HG03045 (cell line): ENCODE measurements around the gene PKN2.

ENCODE experiments used
- ATAC-seq: cut with Tn5 transposase; IDR thresholded peaks from one replicate; pipeline ENCODE4 v1.9.1; 2021; ENCODE audit warnings: mild to moderate bottlenecking, moderate library complexity; ENCODE audit not compliant: unreplicated experiment

The PKN2 gene

DNA sequence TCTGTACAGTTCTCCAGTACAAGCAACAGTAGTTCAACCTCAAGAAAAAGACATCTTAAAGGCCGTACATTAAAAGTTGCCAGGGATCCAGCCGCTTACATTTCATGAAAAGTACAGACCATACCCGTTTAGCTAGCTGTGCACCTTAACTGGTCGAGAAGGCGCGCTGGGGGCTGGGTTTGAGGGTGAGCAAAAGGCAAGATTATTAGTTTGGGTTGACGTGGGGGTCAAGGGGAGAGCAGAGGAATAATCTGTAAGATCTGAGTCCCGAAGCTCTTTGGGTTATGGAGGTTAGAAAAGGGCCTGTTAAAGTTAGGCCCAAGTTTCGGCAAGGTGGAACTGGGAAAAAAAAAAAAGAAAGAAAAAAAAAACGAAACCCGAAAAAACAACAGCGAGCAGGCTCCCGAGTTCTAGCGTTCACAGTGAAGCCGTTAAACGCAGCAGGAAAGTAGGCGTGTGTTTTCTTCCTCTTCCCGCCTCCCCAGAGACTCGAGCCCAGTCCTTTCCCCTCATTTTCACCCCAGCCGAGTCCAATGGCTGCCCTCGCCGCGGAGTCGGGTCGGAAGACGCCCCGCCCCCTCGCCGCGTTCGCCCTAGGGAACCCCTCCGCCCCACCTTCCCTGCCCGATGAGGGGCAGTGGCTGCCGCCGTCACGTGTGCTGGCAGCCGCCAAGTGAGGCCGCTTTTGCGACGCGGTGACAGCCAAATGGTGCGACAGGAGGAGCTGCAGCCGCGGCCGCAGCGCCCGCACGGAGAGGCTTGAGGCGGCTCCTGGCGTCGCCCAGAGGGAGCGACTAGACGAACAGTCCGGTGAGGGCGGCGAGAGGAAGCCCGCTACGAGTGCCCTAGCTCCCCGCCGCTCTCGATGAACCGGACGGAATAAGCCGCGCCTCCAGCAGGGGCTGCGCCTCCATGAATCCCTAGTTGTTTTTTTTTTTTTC lies at the start of gene PKN2:
PKN2 (plus strand) TSS at position 733 of the 941 bp plus-strand sequence. CDS start 308 bp downstream, outside the sequence.
- ATAC-seq: peak; percentile 90

DNA sequence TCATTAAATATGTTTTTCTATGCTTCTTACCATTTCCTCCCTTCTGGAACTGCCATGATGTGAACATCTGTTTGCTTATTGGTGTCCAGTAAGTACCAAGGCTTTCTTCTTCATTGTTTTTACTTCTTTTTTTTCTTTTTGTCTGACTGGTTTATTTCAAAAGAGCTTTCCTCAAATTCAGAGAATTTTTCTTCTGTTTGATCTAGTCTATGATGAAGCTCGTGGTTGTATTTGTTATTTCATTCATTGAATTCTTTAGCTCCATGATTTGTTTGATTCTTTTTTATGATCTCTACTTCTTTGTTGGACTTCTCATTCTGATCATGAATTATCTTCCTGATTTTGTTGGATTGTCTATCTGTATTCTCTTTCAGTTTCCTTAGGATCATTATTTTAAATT lies 49.5 kb upstream of the PKN2 start:
- no peak for ATAC-seq

DNA sequence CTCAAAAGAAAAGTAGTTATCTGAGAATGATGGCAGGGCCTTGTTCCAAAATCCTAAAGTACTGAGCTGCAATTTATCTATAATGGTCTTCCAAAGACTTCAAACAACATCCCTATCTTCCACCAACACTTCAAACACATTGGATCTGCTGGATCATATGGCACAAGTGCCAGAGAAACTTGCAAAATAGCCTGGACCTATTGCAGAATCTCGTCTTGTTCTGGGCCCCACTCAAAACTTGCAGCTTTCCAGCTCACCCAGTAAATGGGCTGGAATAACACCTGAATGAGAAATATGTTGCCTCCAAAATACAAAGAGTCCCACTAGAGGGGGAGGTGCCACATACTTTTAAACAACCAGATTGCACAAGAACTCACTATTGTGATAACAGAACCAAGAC lies 44.0 kb upstream of the PKN2 start:
- ATAC-seq: no peak

DNA sequence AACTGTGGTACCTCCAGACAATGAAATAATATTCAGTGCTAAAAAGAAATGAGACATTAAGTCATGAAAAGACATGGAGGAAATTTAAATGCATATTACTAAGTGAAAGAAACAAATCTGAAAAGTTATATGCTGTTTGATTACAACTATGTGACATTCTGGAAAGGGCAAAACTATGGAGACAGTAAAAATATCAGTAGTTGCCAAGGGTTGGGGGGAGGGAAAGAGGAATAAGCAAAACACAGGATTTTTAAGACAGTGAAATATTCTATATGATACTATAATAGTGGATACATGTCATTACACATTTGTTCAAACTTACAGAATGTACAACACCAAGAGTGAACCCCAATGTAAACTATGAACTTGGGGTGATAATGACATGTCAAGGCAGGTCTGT lies 38.2 kb upstream of the PKN2 start:
- ATAC-seq: no peak

DNA sequence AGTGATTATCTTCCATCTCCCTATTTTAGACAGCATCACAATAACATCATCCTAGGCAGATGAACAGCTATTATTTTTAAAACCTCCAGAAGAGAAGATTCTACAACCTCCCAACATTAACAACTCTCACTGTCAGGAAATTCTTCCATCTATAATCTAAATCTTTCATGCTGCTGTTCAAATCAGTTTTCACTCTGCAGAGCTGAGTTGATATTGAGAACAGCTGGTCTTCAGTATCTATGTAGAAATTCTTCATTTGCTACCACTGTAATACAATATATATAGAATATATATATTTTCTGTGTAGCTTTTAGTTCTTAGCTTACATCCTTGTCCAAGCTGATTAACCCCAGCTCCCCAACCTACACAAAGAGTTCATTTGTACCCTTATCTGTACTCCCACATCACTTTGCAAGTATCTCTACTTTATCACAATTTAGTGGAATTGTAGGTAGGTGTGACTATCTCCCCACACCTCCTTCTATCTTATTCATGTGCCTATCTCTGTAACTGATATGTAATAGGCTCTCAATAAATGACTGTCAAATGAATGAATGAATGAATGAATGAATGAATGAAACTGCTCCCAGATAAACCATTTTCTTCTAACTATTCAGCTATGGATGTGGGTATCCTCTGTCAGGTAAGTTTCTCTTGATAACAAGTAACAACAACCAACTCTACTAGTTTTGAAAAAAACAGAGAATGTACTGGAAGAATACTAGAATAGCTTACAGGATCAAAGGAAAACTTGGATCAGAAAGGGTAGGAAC lies 37.4 kb upstream of the PKN2 start:
- ATAC-seq: no peak

DNA sequence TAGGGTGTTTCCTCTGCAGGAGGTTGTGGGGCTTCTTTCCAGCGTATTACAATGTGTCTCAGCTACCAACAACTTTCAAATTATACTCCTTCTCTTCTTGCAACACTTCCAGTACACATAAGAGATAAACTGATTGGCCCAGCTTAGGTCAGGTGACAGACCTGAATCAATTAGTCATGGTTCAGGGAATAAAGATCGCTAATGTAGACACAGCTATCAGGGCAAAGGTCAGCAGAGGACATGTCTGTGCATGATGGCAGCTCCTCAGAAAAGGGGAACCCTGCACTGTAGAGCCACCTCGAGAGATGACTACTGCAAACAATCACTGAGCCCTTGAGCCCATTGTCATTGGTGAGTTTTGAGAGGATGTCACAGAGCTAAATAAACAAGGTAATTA lies 36.8 kb upstream of the PKN2 start:
- ATAC-seq: no peak

DNA sequence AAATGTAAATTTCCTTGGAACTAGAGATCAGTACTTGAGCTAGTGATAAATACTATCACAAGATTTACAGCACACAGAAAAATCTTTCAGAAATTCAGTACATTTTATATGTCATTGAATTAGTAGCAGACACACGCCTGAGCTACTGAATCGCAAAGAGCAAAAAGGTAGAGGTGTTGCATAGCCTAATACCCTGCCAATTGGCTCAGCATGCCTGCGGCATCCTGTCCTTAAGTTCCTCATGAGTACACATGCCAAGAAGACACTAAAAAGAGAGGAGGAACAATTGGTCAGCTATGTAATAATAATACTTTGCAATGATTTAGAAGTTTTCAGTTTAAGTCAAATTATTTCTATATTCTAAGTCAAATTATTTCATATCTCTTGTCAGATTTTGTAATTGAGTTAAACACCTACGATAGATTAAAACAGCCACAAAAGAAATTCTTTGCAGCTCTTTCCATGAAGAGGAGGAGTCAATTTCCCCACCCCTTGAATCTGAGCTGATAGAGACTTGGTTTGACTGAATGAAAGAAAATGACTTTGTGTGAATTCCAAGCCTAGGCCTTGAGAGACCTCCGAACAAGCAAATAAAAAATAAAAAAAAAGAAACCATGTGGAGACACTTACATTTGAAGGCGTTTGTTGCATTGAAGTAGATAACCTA lies 36.2 kb upstream of the PKN2 start:
- no peak for ATAC-seq

DNA sequence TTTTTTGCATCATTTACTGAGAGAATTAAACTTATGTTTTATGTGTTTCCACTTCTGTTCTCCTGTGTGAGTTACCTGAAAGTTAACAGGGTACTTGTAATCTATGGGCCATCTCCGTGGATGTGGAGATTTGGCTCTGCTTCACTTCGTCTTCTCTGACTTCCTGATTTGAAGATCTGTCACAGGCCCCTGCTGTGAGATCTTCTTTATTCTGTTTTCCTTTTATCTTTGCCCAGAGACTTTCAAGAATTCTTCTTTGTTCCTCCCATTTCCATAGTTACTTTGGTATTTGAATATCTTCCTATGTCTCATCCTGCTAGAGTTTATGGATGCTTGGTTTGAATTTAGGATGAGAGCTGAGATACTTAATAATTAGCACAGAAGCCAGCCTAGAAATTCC lies 35.4 kb upstream of the PKN2 start:
- ATAC-seq: no peak

DNA sequence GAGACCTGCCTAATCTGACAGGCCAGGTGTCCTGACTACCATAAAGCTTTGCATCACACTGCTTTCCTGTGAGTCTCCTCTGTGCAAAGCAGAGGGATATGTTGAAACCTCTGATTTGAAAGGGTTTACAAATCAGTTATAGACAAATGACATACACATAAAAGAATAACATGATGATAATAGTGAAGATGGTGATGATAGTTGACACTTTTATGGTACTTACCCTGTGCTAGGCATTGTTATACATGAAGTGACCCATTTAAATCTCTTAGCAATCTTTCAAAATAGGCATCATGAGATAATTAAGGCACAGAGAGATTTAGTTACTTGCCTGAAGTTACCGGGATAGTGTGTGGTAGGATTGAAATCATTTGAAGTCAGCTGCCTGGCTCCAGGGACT lies 34.1 kb upstream of the PKN2 start:
- ATAC-seq: no peak

DNA sequence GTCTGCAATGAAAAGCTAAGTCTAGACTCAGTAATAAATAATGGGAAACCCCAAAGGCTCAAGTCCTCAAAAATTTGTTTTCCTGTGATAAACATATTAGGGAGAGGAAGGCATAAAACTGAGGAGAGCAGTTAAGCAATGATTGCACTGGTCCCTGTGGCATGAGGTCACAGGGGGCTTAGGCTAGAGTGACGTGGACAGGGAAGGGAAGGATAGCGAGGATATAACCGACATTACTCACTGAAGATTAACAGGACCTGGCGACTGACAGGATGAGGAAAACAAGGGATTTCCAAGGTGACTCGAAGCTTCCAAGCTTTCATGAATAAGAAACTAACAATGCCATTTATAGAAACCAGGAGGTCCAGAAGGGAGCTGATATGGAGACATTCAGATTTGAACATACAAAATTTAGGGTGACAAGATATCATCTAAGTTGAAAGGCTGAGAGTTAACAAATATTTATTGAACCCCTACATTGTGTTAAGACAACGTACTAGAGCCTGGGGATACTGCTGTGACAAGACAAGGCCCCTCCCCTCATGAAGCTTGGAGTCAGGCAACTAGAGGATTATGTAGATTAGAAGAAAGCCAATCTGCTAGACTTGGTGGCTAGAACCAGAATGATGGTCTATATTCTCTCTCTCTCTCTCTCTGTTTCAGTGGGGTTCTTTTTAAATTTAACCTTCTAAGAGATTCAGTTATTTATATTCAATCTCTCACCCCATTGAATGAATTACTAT lies 33.2 kb upstream of the PKN2 start:
- ATAC-seq: no peak

DNA sequence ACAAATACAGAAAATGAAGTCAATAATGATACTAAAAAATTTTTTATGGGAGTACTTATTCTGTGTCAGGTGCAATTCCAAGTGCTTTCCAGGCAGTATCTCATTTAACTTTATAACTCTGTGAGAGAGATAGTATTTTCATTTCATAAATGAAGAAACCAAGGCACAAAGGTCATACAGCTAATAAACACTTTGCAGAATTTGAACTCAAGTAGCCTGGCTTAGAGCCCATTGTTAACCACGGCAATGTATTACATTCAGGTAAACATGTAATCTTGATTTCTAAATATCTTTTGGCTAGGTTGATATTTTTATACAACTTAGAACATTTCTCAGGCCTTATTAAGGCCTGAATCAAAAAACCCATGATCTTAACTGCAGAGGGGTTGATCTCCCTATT lies 28.9 kb upstream of the PKN2 start:
- no peak for ATAC-seq

DNA sequence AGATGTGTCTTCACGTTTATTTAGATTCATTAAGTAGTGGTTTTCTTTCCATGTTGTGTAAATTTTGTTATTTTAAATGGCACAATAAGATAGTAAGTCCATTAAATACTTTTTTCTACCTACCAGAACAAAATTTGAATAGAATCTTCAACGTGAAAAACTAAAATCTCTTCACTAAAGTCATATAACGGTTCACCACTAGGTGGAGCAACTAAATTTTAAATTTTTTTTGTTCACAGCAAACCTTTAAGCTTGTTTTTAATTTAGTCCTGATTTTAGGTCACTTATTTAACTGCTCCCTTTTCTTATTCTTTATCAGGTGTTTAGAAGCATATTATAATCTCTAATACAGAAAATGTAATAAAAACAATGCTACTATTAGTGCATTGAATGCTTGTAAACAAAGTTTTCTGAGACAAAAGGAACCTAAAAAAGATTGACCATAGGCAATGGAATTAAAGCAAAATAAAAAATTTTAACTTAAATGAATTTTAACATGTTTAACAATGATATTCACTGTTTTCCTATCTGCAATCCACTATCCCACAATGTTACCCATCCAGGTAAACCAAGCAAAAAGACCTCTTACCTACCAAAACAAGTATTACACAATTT lies 28.3 kb upstream of the PKN2 start:
- no peak for ATAC-seq

DNA sequence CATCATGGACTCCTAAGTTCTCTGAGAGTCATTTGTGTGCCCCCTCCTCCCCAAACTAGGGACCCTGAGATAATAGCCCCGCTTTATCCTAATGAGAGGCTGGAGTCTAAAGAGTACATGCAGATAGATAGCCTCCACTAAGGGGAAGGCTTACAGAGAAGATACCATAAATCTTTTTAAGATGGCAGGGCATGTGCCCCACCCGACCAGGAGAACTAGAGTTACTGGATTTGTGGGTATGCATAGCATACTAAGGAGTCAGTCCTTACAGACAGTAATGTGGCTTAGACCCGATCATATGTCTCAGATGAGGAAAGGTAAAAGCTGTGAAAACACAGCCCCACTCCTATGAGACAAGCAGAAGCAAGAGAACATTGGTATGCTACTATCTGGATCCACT lies 25.7 kb upstream of the PKN2 start:
- no peak for ATAC-seq

DNA sequence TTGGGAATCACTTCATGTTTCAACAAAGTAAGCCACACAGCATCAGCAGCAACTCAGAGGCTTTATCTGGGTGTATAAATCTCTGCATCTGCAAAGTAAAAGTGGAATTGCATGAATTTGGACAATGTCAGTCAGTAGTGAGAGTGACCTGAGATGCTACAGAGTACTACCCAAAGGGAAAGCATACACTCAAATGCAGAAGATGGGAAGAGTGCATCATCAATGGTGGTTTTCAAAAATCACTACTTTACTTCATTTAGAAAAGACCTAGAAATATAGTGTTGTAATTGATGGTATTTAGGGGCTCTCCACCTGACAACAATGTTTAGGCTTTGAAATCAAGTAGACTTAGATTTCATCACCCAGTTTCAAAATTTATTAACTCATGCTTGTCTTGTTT lies 24.5 kb upstream of the PKN2 start:
- no peak for ATAC-seq

DNA sequence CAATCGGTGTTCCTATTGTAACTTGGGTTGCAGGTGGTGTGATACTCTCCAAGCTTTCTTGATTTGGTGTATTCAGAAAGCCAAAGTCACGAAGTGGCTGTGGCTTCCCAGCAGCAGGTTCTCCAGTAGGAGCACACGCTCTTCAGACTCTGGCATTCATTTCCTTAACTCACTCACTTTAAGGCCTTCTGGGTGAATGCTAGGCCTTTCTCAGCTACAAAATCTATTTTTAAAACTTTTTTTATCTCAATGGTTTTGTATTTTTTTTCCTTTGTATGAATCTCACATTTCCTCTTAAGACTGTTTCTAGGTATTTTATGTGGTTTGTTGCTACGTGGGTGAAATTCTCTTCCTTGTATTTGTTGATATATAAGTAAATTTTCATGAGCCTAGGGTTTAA lies 22.9 kb upstream of the PKN2 start:
- ATAC-seq: no peak

DNA sequence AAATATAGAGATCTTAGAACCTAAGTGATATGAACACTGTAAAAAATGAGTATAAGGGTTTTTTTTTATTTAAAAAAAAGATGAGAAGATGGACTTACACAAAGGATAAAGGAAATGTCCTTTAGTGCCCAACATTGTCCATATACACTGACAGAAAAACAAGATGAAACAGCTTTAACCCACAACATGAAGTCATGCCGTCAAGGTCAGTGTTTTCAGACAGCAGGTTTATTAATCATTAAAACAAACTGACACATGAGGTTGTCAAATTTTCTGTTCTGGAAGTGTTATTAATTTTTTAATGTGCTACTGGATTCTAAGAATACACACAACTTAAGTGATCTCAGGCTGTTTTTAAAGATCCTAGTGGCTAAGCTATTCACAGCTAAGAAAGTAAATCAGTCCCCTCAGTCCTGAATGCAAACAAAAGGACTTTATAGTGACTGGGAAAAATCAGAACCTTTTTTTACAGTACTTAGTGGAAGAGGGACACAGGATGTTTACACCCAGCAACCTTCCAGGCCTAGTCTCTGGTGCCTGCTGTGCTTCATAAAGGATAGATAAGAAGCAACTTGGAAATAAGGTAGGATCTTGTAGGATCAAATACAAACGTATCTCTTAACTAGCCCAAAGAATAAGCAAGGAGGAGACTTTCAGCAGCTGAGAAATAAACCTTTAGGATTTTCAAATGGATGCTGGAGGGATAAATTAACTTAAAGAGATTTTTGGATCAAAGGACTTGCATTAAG lies 21.9 kb upstream of the PKN2 start:
- ATAC-seq: no peak

DNA sequence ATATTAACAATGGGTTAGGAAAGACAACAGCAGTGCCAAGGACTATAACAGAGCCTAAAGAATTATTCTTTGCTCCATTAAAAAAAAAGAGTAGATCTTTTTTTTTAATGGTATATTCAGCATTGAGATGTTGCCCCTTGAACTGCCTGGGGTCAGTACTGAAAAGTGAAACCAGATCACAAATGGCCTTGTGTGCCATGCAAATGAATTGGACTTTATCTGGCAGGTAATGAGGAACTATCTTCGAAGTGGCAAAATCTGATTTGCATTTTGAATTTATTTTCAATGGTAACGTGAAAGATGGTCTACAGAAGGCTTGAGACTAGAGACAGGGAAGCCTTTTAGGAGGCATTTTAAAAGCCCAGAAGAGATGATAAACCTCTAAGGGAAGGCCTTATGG lies 21.4 kb upstream of the PKN2 start:
- ATAC-seq: no peak

DNA sequence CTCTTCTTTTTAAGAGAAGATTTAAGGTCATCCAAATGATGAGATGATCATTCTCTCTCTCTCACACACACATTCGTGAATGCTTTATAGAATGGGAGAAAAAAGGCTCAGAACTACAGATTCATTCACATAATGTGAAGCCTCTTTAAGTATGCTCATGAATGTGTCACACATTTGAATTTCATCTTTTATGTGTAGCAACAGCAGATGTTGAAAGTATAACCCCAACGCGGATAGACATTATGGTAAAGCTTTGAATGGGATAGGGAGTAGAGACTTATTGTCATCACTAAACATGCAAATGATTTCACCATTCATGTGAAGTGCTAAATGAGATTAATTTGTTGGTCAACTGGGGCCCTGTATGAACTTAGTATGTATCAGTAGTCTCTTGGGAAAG lies 15.7 kb upstream of the PKN2 start:
- ATAC-seq: no peak

DNA sequence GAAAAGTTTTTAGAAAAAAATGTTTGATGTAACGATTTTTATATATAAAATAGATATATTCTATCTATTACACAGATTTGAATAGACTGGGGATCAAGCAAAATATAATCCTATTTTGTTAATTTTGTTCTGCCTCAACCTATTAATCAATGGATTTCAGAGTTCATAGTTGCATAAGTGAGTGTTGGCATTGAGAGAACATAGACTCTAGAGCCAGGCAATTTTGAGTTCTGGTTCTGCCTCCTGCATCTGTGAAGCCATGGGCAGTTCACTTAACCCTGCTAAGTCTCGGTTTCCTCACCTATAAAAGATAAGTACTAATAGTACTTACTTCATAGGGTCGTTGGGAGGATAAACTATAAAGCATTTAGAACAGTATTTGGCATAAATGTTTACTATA lies 13.6 kb upstream of the PKN2 start:
- ATAC-seq: no peak

DNA sequence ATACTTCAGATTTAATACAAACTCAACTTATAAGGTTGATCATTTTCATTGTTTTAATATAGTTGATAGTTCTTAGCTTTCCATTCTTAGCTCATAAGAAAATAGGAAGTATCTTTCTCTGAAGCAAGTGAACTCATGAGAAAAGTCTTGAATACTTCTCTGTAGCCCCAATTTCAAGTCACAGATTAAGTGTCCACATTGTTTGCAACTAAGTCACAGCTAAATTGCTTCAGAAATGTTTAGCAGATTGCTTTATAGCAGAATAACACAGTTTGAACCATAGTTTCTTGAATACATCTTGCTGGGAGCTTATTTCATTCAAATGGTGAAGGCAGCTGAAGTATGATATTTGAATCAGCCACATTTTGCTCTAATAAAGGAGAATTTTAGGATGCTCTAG lies 10.6 kb upstream of the PKN2 start:
- ATAC-seq: no peak
